CMK (cell line): ENCODE results near the gene RERE.
A peak's percentile ranks its signal among the peaks of the same experiment; 100 is the strongest.

Experiments used
- DNase-seq: peaks from one replicate; pipeline ENCODE4 v3.0.0-alpha.2; 2010; ENCODE audit warnings: low read depth

Gene RERE

DNA sequence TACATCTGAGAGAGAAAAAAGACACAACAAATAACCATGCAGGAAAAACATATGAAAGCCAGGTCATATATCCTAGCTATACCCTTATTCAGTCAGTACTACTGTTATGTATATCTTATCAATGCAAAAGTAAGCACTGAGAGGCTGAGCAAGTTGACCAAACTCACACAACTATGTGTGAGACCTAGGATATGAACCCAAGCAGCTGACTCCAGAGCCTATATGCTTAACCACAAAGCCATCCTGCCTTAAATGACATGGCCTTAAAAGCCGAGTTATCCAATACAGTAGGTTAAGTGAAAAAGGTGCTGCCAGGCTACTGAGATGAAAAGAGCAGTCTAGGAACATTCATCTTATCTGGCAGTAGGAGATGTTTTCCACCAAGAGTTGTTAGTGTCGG is 151.6 kb downstream of the RERE start:
- no peak for DNase-seq

GRCh38 chr1:8664887-8665286 is 152.6 kb downstream of the RERE start:
- no peak for DNase-seq

- DNase-seq: no peak
Observed at GRCh38 chr1:8663915-8664329, 153.5 kb downstream of the RERE start.

- no peak for DNase-seq
Observed at GRCh38 chr1:8663090-8663802, 154.2 kb downstream of the RERE start.

- DNase-seq: no peak
Observed at GRCh38 chr1:8662380-8663072, 154.9 kb downstream of the RERE start.

DNA sequence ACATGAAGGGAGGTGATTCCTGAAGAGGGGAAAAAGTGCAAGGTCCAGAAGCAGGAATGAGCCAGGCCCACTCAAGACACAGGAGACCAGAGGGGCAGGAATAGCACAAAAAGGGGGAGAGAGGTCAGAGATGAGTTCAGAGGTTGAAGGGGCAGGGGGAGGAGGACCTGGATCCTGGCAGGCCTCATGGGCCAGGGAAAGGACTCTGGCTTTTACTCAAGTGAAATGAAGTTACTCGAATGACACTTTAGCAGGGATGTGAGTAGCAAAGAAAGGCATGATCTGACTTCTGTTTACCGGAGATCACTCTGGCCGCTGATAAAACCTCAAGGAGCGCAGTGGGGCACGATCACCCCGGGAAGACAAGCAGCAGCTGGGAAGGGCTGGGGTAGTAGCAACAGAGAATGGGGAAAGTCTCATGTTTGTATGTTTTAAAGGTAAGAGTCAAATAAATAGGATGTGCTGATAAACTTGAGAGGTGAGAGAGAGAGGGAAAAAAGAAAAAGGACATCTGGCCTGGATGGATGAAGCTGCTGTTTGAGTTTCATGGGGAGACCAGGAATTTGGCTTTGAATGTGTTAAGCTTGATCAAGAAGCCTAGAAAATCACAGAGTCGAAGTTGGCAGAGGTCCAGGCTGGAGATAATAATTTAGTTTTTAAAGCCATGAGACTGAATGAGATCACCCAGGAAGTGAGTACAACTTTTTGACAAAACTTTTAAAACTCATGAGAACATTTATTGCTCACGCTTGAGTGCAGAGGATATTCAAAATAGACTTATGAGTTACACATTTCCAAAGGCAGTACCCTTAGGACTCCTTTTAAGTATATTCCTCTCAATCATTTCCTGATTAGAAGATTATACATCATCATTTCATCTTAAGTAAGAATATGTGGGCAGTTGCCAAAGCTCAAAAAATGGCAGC is 156.0 kb downstream of the RERE start:
- no peak for DNase-seq

GRCh38 chr1:8660411-8660828 is 157.0 kb downstream of the RERE start:
- peak; percentile 32 for DNase-seq

- no peak for DNase-seq
Observed at GRCh38 chr1:8659593-8659992, 157.8 kb downstream of the RERE start.

- no peak for DNase-seq
Observed at GRCh38 chr1:8653878-8654277, 163.6 kb downstream of the RERE start.

GRCh38 chr1:8652467-8653046 is 164.9 kb downstream of the RERE start:
- DNase-seq: no peak

GRCh38 chr1:8651962-8652361 is 165.5 kb downstream of the RERE start:
- DNase-seq: no peak

- no peak for DNase-seq
Observed at GRCh38 chr1:8651236-8651890, 166.1 kb downstream of the RERE start.

DNA sequence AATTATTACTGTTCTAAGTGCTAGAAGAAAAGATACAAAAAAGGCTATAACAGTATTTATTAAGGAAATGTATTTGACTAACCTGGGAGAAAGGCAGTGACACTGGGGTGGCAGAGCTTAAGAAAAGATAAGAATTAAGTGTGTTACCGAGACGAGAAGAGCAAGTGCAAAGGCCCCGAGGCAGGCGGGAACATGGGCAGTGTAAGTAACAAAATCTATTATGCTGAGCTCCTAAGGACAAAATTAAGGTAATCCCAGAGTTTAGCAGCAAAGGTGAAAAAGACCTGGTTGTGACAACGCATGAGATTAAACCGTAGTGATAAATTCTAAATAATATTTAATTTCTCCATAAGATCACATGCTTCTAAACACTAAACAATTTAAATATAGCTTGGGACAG is 167.6 kb downstream of the RERE start:
- DNase-seq: no peak

DNA sequence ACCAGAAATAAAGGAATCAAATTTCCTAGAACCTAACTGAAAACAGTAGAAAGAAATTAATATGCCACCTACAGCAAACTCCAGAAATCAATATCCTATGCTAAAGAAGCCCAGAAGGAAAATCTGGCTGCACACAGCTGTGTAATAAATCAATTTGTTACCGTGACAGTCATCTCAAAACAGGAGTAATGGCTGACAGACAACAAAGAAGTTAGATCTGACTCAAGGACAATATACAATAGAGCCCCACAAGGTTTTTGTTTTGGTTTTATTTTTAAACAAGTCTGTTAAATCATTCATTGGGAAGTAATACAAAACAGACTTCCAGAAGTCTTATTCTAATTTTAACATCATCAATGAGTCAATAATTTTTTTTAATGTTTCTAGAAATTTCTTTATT is 168.4 kb downstream of the RERE start:
- DNase-seq: no peak

DNA sequence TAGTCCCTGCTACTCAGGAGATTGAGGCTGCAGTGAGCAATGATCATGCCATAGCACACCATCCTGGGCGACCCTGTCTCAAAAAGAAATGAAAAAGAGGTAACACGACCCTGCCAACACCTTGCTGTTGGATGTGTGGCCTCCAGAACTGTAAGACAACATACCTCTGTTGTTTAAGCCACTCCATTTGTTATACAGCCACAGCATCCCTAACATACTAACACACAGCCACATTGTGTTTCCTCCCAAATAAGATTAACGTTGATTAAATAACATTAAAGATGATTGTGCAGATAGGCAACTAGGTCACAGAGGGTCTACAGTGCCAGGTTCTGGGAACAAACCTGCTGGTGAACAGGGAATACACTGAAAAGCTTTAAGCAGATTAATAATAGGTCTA is 170.4 kb downstream of the RERE start:
- DNase-seq: no peak

- no peak for DNase-seq
Observed at GRCh38 chr1:8646189-8646588, 171.3 kb downstream of the RERE start.

DNA sequence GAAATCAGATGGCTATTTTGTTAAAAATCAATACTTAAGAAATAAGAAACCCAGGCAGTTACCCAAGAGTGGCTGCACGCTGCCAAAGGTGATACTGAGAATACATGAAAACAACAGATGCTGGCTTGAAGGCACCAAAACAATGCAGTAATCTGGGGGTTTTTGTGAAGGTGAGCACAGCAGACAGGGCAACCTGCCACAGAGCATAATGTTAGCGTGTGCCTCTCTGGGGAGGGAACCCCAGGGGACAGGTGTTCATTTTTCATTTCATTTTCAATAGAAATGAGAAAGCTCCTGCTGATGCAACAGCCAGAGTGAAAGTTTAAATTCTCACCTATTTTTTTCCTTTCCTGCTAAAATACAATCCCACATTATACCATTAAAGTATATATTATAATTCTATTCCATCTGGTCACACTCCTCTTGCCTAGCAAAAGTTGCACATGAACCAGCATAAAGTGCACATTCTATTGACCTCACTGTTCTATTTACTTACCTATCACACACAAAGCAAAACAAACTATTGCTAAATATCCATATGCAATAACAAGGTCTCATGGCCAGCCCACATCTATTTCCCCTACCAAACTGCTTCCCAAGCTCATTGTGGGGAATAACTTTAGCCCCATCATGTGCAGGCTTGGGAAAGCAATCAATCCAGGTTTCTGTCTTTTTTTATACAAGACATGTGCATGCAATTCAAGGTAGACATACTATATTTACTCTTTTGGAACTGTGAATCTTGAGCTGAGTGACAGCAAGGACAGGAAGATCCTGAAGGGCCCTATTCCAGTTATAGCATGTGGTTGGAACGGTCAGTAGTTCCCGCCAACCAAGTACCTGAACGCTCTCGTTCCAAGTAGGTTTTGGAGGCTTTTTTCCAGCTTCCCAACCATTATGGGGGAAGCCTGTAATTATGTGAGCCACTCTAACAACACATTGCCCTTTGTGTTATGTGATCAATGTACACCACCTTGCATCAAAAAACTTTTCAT is 173.6 kb downstream of the RERE start:
- no peak for DNase-seq

DNA sequence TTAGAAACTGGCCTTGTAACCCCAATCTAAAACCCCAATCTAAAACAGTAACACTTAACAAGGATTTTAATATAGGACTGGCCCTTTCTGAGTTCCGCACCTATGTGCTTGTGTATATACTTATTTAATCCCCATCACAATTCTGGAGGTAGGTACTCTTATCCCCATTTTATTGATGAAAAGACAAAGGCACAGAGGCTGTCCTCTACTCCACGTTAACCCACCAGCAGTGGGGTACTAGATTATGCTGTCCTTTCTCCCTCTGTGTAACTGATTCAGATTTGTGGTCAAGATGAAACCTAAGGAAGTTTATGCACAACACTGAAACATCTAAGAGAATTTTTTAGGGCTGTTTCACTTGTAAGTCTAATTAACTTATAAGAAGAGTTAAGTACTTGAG is 175.3 kb downstream of the RERE start:
- no peak for DNase-seq

DNA sequence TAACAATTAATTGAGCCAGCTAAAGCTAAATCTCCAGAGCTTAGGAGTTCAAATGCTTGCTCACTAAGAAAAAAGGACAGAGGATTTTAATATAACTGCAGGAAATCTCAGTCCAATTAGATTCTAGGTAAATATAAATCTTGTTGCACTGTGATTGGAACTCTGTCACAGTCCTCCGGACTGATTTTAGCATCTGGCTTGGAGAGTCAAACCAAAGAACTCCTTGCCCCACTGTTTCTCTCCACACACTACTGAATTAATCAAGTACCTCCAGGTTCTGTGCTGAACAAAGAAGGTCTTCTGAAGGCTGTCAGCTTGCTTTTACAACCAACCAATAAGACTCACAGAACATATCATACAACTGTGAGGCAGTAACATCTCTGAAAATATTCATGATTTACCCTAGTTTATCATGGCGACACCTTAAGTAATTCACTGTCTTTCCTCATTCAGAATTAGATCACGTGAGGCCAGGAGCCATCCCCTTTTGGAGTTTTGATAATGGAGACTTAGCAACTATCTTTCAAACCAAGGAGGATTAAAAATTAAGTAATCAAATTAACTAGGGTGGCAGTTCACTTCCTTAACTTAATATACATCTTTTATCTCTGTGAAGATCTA is 176.0 kb downstream of the RERE start:
- DNase-seq: no peak

- DNase-seq: no peak
Observed at GRCh38 chr1:8640950-8641349, 176.5 kb downstream of the RERE start.
